Peyer's patch (tissue), 4 donors: ENCODE data around the gene RAD17. TPM values are rescaled to one million over a fixed set of nuclear protein-coding genes. Genes with fewer than 3 reads are reported as not detected.
"Not testable (repeated sequence)": the region's sequence is repeated elsewhere in the genome, so short reads cannot be mapped to it uniquely, and the experiment has no call there.

ENCODE experiments used
- DNase-seq, 3 donors: peaks; one replicate each; pipeline ENCODE4 v3.0.0-alpha.2; 2017 to 2019
- H3K27ac ChIP-seq, 4 donors: fragments of 200-600 bp; sonication (generic); one replicate each; pipeline ENCODE4 v1.5.1; 2016 to 2019
- H3K27me3 ChIP-seq, 2 donors: fragments of 200-600 bp; sonication (generic); one replicate each; pipeline ENCODE4 v1.5.1; 2019
- H3K36me3 ChIP-seq, 3 donors: fragments of 200-600 bp; sonication (generic); one replicate each; pipeline ENCODE4 v1.5.1; 2016 to 2019
- H3K4me1 ChIP-seq, 4 donors: fragments of 200-600 bp; sonication (generic); one replicate each; pipeline ENCODE4 v1.5.1; 2016 to 2019
- H3K4me3 ChIP-seq, 4 donors: fragments of 200-600 bp; sonication (generic); 1 replicate in 3 of 4; 2 replicates in 1 of 4; pipeline ENCODE4 v1.5.1; 2016 to 2019; ENCODE audit warnings: mild to moderate bottlenecking in 1 of 4
- H3K9me3 ChIP-seq, 4 donors: fragments of 200-600 bp; sonication (generic); one replicate each; pipeline ENCODE4 v1.5.1; 2016 to 2019; ENCODE audit warnings: mild to moderate bottlenecking in 1 of 4
- CTCF ChIP-seq, 6 experiments: fragments of 450-650 bp in 4 of 6; fragments of 200-600 bp in 2 of 6; sonication (generic) in 1 of 6; IDR thresholded peaks; one replicate each; pipeline ENCODE4 v1.5.1; 2017 to 2019; ENCODE audit warnings: antibody characterized with exemption in 6 of 6, mild to moderate bottlenecking in 3 of 6, moderate library complexity in 1 of 6
- POLR2A ChIP-seq, 2 donors: fragments of 450-650 bp; IDR thresholded peaks; one replicate each; pipeline ENCODE4 v1.5.1; 2017; ENCODE audit warnings: antibody characterized with exemption in 2 of 2, mild to moderate bottlenecking in 2 of 2, moderate library complexity in 2 of 2
- total RNA-seq, 4 donors: library from RNA; depleted of rRNA; stranded (reverse); fragments of >200 nt; gene quantifications; one replicate each; pipeline ENCODE4 v1.1.0, GENCODE V29; 2016

The RAD17 gene
- total RNA-seq, 4 donors from 2014 or later = 7.3 to 47.0 (median 21.7) TPM

GRCh38 chr5:69368458-69369339 is 919 bp upstream of the RAD17 start:
- H3K4me1 ChIP-seq = peaks cover 0 to 29% (median 6%) of the 10 kb centered on the region in 4 donors
- H3K9me3 ChIP-seq = no peaks in the 10 kb centered on the region
- DNase-seq = no peak
- H3K27ac ChIP-seq = peak overlapping the region; percentile 92 to 98 (median 95)
- peak overlapping the region; percentile 76 to 85 (median 79) for H3K4me3 ChIP-seq
- H3K27me3 ChIP-seq = no peaks in the 10 kb centered on the region
- peaks cover 0 to 24% (median 0%) of the 10 kb centered on the region in 3 donors for H3K36me3 ChIP-seq
- TF ChIP-seq POLR2A (IDR thresholded peaks at IDR 0.05) (no peak), CTCF (IDR thresholded peaks at IDR 0.05) (no peak)

DNA sequence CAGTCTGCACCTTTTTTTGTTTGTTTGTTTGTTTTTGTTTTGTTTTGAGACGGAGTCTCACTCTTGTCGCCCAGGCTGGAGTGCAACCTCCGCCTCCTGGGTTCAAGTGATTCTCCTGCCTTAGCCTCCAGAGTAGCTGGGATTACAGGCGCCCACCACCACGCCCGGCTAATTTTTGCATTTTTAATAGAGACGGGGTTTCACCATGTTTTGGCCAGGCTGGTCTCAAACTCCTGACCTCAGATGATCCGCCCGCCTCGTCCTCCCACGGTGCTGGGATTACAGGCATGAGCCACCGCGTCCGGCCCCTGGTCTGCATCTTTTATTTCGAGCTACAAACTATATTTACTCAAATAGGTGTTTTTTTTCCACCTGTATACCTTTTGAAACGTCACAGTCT is 717 bp downstream of the RAD17 start:
- H3K27ac ChIP-seq = peak overlapping the region in 3 of 4 donors; percentile 92 to 96 (median 94)
- H3K4me3 ChIP-seq = peak overlapping the region; percentile 76 to 85 (median 79)
- not testable (repeated sequence) for H3K27me3 ChIP-seq, DNase-seq, H3K9me3 ChIP-seq
- peaks cover 0 to 29% (median 6%) of the 10 kb centered on the region in 4 donors for H3K4me1 ChIP-seq
- H3K36me3 ChIP-seq = peaks cover 0 to 25% (median 0%) of the 10 kb centered on the region in 3 donors

DNA sequence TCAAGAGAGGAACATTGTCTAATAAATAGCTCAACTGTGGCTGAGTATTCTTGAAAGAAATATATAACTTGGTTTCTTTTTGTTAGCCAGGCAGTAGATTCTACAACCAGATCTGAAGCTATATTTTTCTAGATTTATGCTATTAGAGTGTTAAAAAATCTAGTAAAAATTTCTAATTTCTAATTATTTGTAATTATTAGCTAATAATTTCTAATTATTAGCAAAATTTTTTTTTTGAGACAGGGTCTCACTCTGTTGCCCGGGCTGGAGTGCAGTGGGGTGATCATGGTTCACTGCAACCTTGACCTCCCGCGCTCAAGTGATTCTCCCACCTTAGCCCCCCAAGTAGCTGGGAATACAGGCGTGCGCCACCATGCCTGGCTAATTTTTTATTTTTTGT is 2.8 kb downstream of the RAD17 start:
- no peak overlapping the region for H3K27ac ChIP-seq
- no peaks in the 10 kb centered on the region for H3K9me3 ChIP-seq
- TF ChIP-seq POLR2A (IDR thresholded peaks at IDR 0.05) (no peak), CTCF (IDR thresholded peaks at IDR 0.05) (no peak)
- H3K36me3 ChIP-seq = peaks cover 0 to 21% (median 0%) of the 10 kb centered on the region in 3 donors
- DNase-seq = no peak
- H3K27me3 ChIP-seq = no peaks in the 10 kb centered on the region
- H3K4me3 ChIP-seq = no peak overlapping the region
- H3K4me1 ChIP-seq = peaks cover 0 to 29% (median 6%) of the 10 kb centered on the region in 4 donors

DNA sequence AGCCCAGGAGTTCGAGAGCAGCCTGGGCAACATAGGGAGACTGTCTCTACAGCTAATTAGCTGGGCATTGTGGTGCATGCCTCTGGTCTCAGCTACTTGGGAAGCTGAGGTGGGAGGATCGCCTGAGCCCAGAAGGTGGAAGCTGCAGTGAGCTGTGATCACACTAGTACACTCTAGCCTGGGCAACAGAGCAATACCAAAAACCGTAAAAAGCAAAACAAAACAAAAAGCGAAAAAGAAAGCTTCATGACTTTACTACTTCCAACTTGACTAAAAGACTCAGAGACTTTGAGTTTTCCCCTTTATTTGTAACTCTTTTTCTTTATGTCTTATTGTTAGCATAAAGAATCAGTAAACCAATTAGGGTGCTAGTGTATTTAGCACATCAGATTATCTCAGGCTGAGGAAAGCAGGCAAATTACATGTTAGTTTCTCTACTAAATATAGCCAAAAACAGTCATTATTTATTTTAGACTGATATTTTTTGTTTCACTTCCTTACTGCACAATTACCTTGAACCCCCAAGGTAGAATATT is 5.4 kb downstream of the RAD17 start:
- no peaks in the 10 kb centered on the region for H3K27me3 ChIP-seq
- H3K27ac ChIP-seq = no peak overlapping the region
- no peaks in the 10 kb centered on the region for H3K9me3 ChIP-seq
- H3K4me1 ChIP-seq = peaks cover 0 to 16% (median 4%) of the 10 kb centered on the region in 4 donors
- H3K36me3 ChIP-seq = peaks cover 0 to 34% (median 0%) of the 10 kb centered on the region in 3 donors
- H3K4me3 ChIP-seq = no peak overlapping the region
- TF ChIP-seq CTCF (IDR thresholded peaks at IDR 0.05) = no peak
- TF ChIP-seq POLR2A (IDR thresholded peaks at IDR 0.05) = no peak
- DNase-seq = no peak

GRCh38 chr5:69378376-69378775 is 8.8 kb downstream of the RAD17 start:
- H3K4me3 ChIP-seq = no peak overlapping the region
- H3K4me1 ChIP-seq = no peaks in the 10 kb centered on the region
- DNase-seq = no peak
- no peak overlapping the region for H3K27ac ChIP-seq
- TF ChIP-seq CTCF (IDR thresholded peaks at IDR 0.05) (no peak), POLR2A (IDR thresholded peaks at IDR 0.05) (no peak)
- no peaks in the 10 kb centered on the region for H3K9me3 ChIP-seq
- peaks cover 0 to 60% (median 0%) of the 10 kb centered on the region in 3 donors for H3K36me3 ChIP-seq
- no peaks in the 10 kb centered on the region for H3K27me3 ChIP-seq
